Motor neuron (in vitro differentiated cells): ENCODE data around the gene ZNF484. TPM values are rescaled to one million over a fixed set of nuclear protein-coding genes. Genes with fewer than 3 reads are reported as not detected.
"Not testable (repeated sequence)": the region's sequence is repeated elsewhere in the genome, so short reads cannot be mapped to it uniquely, and the experiment has no call there.

ENCODE experiments used
- ATAC-seq, 8 experiments: fragments of 200-7000 bp; cut with Tn5 transposase; replicated peaks in 6 of 8; 2 replicates each; pipeline ENCODE4 v1.8.0; 2021; ENCODE audit warnings: mild to moderate bottlenecking in 8 of 8, moderate library complexity in 8 of 8
- H3K27ac ChIP-seq, 2 donors: fragments of 250-450 bp; sonication (Bioruptor Pico); 2 replicates each; pipeline ENCODE4 v1.9.0; 2021; ENCODE audit warnings: antibody characterized with exemption in 2 of 2, mild to moderate bottlenecking in 2 of 2, moderate library complexity in 1 of 2
- H3K4me1 ChIP-seq, 2 donors: fragments of 250-450 bp; sonication (Bioruptor Pico); replicated peaks in 1 of 2; 2 replicates each; pipeline ENCODE4 v1.6.1; 2021; ENCODE audit warnings: antibody characterized with exemption in 2 of 2, mild to moderate bottlenecking in 2 of 2, moderate library complexity in 1 of 2
- H3K4me3 ChIP-seq, 5 donors: fragments of 250-450 bp; sonication (Bioruptor Pico); 2 replicates each; pipeline ENCODE4 v1.9.0; 2021; ENCODE audit warnings: antibody characterized with exemption in 5 of 5, mild to moderate bottlenecking in 5 of 5, moderate library complexity in 4 of 5
- WGBS, 10 experiments: fragments of 450-650 bp; shearing (Covaris generic); methylation state at CpG; one replicate each; pipeline ENCODE4 v1.0.0; 2022; 5-methylcytosine and 5-hydroxymethylcytosine counted together
- in situ Hi-C, 9 experiments: fragments of 400-800 bp; cut with MboI; loops; one replicate each; pipeline ENCODE4 v1.15.0; 2021; ENCODE audit warnings: low sequenced_read_pairs in 9 of 9, low pct_unique_long_range_greater_than_20kb in 2 of 9; ENCODE audit not compliant: unreplicated experiment in 9 of 9
- total RNA-seq, 8 experiments: library from RNA; unstranded; fragments of 300-600 nt; gene quantifications; 2 replicates each; pipeline versions ENCODE4 v1.2.3 to v1.2.4, GENCODE V29; 2022

ZNF484 gene
- 10 to 100 TPM; 10.7 to 22.2 (median 17.5) TPM for total RNA-seq

DNA sequence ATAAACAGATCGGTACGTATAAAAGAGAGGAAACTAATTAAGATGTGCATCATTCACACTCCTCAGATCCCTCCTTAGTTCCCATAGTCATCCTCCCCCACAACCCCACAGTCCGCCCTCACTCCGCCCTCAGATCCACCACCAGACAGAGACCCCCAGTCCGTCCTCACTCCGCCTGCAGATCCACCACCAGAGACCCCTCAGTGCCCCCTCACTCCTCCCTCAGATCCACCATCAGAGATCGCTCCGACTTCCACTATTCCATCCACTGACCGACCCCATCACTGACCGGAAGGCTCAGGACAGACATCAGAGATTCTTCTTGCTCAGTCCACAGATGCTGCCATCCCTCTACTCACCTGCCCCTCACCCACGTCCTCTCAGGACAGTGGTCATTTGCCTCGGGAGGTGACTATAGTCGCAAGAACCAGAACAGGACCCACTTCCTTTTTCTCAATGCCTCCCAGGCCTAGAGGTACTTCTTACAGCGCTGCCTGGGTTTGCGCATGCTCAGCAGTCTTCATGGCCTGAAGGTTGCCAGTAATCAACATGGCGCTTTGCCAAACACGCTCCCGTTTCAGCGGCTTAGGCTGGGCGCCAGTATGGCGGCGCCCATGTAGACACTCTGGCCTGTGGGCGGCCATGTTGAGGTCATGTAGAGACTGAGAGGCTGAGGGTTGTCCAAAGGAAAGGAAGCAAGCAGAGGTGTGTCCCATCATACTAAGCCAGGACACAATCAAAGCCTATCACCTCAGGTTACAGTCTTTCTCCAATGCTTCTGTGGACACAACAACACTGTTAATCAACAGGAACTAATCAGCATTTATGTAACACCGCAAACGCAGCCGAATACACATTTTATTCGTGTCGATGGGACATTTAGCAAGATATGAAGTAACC, at the start of gene ZNF484:
TSS of gene ZNF484 (minus strand) at position 508 of the 900 bp plus-strand sequence. CDS start 3,009 bp downstream, outside the sequence.
- H3K4me1 ChIP-seq, result peaks cover 6 to 21% of the 10 kb centered on the region in 2 donors
- 0 to 94% (median 50%) methylated on average over 2 to 11 of the region's 28 CpGs for WGBS, 10 experiments
- peak within 1 kb of the TSS; percentile 82 to 96 for H3K27ac ChIP-seq
- ATAC-seq, result peak; percentile 89 to 99 (median 98)
- in situ Hi-C loops, result no loop called here
- H3K4me3 ChIP-seq, result peak within 1 kb of the TSS; percentile 54 to 95 (median 68)

DNA sequence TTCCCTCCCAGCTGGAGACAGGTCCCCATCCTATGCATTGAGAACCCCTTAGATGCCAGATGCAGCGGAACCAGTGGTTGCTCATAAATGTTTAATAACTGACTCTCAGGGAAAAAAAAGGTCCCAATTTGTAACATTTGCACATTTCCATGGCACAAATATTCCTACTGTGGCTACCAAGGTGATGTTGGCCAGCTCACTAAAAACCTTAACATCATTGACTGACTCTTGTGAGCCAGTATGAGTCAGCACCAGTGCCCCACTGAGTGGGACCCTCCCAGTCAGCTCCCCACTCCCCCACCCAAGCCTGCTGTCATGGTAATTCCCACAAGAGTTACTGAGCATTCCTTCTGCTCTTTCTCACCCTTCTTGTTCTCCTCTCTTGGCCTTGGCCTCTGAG, 42.6 kb upstream of the ZNF484 start:
- Histone ChIP-seq H3K4me1 (no peaks in the 10 kb centered on the region), H3K4me3 (no peak overlapping the region), H3K27ac (no peak overlapping the region)
- in situ Hi-C loops, result no loop called here
- peak in 2 of 8 experiments; percentile 42 to 73 for ATAC-seq
- WGBS, 10 experiments, result 86 to 100% (median 100%) methylated on average over 1 of the region's 1 CpG; no CpG with 5 or more reads in 7 of the 10 experiments

DNA sequence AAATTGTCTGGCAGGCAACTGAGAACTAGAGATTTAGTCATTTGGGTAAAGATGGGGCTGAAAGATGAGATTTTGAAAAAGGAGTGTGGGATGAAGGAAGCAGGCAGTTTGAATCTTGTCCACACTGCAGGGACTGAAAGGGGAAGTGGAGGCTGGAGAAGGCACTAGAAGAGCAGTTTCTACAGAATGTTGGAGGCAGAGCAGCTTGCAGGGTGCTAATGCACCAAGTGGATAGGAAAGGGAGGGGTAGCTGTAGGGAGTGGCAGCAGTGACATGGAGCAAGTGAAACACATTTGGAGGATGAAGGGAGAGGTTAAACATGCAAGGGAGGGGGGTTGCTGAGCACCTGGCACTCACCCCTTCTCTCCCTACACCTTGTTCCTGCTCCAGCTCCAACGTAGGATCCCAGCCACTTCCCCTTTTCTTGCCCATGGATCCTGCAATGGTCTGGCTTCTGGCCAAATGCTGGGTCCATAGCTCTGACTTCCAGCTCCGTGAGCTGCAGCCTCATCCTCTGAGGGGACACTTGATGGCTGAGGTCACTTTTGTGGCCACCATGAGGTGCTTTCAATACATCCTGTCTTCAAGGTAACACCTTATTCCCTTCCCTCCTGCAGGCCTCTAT, 39.5 kb upstream of the ZNF484 start:
- H3K27ac ChIP-seq, result no peak overlapping the region
- in situ Hi-C loops, result no loop called here
- no peak overlapping the region for H3K4me3 ChIP-seq
- WGBS, 10 experiments, result 0 to 70% (median 50%) methylated on average over 1 to 2 of the region's 2 CpGs; no CpG with 5 or more reads in 2 of the 10 experiments
- peaks cover 0 to 3% of the 10 kb centered on the region in 2 donors for H3K4me1 ChIP-seq
- ATAC-seq, result peak in 3 of 8 experiments; percentile 44 to 69 (median 55)

DNA sequence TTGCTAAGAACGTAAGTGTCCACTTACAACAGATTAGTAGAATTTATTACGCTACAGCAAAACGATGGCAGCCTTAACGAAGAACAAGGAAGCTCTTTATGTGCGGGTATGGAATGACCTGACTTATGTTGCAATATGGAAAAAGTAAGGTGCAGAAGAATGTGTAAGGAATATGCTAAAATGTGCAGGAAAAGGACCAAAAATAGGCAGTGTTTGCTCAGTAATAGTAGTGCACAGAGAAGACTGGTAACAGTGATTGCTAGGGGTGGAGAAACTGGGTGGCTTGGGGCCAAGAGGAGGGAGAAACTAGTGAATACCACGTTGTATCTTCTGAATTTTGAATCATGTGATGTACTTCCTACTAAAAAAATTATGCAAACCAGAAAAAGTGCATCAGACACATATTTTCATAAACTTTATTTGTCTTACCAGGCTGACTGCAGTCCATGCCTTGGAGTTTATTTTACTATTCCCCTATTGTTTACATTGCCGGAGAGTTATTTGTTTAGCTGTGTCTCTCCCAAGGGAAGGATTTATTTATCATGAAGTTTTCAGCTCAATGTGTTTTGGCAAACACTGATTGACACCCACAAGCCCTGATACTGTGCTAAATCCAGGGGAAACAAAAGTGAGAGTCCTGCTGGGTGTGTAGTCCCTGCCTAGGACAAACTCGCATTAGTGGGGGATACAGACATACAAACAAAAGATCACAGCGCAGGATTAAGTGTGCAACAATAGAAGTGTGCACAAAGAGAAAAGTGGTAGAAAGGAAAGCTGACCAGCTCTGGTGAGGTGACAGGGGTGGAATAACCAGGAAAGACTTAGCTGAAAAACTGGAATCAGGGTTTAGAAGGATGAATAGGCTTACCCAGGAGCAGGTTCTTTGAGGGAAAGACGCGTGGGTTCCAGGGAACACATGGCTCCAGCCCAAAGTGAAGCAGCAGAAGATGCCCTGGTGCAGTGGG, 34.0 kb upstream of the ZNF484 start:
- Histone ChIP-seq H3K27ac (no peak overlapping the region), H3K4me1 (peaks cover 0 to 10% of the 10 kb centered on the region in 2 donors), H3K4me3 (no peak overlapping the region)
- WGBS, 10 experiments, result 19 to 82% (median 48%) methylated on average over 2 to 9 of the region's 11 CpGs
- in situ Hi-C loops, result no loop called here
- ATAC-seq, result peak in 6 of 8 experiments; percentile 14 to 98 (median 92)

DNA sequence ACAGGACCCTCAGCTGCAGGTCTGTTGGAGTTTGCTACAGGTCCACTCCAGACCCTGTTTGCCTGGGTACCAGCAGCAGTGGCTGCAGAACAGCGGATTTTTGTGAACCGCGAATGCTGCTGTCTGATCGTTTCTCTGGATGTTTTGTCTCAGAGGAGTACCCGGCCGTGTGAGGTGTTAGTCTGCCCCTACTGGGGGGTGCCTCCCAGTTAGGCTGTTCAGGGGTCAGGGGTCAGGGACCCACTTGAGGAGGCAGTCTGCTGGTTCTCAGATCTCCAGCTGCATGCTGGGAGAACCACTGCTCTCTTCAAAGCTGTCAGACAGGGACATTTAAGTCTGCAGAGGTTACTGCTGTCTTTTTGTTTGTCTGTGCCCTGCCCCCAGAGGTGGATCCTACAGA, 27.3 kb upstream of the ZNF484 start:
- Histone ChIP-seq H3K27ac (peak overlapping the region in 1 of 2 donors; percentile 41), H3K4me1 (peaks cover 3 to 11% of the 10 kb centered on the region in 2 donors), H3K4me3 (peak overlapping the region in 1 of 5 donors; percentile 9)
- in situ Hi-C loops, ATAC-seq: not testable (repeated sequence)
- WGBS, 10 experiments, result no CpG with 5 or more reads among the region's 6 CpGs

DNA sequence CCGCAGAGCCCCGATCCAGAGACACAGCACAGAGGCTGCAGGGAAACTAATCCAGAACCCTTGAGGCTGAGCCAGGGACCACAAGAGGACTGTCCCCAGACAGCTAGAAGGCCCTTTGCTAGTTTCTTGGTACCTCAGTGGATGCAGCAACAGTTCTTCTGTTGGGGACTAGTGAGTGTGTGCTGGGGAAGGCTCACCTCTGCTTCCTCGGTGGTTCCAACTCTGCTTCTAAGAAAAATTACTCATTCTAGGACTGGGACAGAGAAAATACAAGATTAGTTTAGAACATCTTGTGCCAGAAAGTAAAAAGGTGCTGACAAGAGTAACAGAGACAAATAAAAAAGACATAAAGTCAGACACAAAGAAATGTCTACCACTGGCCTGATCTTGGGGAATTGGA, 19.5 kb upstream of the ZNF484 start:
- H3K27ac ChIP-seq, result no peak overlapping the region
- no peak for ATAC-seq
- in situ Hi-C loops, result no loop called here
- H3K4me3 ChIP-seq, result no peak overlapping the region
- no peaks in the 10 kb centered on the region for H3K4me1 ChIP-seq
- 100% methylated on average over 1 to 2 of the region's 3 CpGs; no CpG with 5 or more reads in 7 of the 10 experiments for WGBS, 10 experiments

DNA sequence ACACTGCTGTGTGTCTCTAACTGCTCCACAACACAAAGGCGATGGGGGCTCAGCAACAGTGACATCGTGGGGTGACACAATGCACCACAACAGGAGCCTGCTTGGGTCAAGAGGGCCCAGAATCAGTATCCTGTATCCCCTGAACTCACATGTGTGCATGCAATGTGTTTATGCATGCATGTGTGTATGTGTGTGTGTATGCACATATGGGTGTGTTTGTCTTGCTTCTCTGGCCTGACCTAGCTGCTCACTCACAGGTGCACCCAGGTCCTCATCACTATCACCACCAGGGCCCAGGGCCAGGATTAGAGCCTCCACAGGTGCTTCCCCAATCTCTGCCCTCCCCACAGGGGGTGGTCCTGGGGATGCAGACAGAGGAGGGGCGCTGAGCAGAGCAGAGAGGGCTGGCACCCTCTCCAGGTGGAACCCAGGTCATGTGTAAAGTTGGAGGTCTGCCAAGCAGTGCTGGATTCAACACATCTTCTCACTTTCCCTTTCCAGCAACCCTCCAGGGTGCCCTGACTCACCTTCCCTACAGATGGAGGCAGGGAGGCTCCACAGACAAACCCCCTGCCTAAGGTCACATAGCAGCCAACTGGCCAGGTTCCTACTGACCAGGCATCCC, 18.1 kb upstream of the ZNF484 start:
- ATAC-seq, result peak in 3 of 8 experiments; percentile 48 to 75 (median 63)
- WGBS, 10 experiments, result no CpG with 5 or more reads among the region's 3 CpGs
- H3K27ac ChIP-seq, result no peak overlapping the region

DNA sequence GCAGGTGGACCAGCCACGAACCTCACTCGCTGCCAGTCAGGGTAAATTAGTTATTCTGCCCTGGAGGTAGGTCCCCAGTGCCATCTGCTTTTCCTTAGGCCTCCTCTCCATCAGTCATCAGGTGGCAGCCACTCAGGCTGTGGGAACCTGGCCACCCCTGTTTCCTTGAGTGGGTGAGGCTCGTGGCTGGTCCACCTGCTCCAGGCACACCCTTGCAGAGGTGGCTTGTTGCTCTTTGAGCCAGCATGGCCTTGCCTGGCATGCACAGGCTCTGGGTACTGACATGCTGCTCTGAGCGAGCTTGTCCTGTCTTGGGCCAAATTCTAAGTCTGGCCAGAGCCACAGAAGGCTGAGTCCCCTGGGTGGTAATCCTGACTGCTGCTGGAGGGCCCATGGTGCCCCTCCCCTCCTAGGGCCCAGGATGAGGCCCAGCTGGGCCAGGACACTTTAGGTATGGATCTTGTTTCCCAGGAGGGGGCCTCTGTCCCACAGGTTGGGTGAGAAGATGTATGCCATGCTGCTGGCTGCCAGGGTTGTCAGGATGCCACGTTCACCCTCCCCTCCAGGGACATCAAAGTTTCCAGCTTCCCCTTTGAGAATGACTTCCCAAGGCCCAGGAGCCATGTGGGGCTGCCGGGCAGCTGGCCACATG, 17.0 kb upstream of the ZNF484 start:
- Histone ChIP-seq H3K4me1 (no peaks in the 10 kb centered on the region), H3K27ac (no peak overlapping the region), H3K4me3 (no peak overlapping the region)
- 38 to 80% (median 53%) methylated on average over 1 of the region's 6 CpGs; no CpG with 5 or more reads in 6 of the 10 experiments for WGBS, 10 experiments
- ATAC-seq, result no peak
- in situ Hi-C loops, result no loop called here

More for the DNA sequence above, 18.1 kb upstream of the ZNF484 start:
- in situ Hi-C loops, result no loop called here
- Histone ChIP-seq H3K4me3 (no peak overlapping the region), H3K4me1 (no peaks in the 10 kb centered on the region)

DNA sequence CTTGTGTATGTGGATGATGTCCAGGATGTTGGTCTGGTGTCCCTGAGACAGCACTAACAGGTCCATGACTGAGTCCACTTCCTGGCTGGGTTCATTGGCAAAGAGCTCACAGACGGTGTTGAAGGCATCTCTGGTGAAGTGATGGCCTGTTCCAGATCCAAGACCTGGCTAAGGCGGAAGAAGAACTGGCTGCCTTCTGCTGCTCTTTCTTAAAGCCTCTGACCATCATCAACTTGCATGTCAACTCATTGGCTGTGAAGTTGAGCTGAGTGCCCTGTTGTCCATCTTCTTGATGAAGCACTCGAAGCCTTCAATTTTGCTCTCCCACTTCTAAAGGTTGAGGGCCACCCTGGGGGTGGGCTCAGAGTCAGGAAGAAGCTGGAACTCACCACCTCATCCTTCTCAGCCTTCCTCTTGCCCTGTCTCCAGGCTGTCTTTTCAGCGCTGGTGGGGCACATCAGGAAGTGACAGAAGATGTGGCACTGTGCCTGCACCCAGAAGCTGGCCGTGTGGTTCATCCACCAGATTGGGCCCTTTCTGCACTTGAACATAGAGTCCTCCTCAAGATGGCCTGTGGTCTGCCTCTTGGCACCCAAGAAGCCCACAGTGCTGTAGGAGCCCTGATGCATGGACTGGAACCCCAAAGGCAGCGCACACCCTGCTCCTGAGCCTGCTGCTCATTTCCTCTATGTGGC, 16.2 kb upstream of the ZNF484 start:
- H3K4me3 ChIP-seq, ATAC-seq, H3K27ac ChIP-seq, in situ Hi-C loops, H3K4me1 ChIP-seq: not testable (repeated sequence)
- WGBS, 10 experiments, result 77 to 100% (median 92%) methylated on average over 1 to 3 of the region's 6 CpGs; no CpG with 5 or more reads in 5 of the 10 experiments

DNA sequence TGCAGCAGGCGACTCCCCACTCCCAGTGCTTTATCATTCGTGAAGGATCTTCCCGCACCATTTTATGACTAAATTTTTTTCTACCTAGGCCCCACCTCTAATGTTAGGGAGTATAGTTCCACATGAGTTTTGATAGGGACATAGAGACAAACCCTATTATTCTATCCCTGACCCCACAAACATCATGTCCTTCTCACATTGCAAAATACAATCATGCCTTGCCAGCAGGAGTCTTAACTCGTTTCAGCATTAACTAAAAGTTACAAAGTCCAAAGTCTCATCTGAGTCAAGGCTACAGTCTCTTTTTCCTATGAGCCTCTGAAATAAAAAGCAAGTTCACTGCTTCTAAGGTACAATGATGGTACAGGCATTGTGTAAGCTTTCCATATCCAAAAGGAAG, 14.4 kb upstream of the ZNF484 start:
- WGBS, 10 experiments, result 67 to 100% (median 86%) methylated on average over 1 to 3 of the region's 4 CpGs; no CpG with 5 or more reads in 7 of the 10 experiments
- in situ Hi-C loops, H3K4me3 ChIP-seq, H3K4me1 ChIP-seq, ATAC-seq, H3K27ac ChIP-seq: not testable (repeated sequence)

DNA sequence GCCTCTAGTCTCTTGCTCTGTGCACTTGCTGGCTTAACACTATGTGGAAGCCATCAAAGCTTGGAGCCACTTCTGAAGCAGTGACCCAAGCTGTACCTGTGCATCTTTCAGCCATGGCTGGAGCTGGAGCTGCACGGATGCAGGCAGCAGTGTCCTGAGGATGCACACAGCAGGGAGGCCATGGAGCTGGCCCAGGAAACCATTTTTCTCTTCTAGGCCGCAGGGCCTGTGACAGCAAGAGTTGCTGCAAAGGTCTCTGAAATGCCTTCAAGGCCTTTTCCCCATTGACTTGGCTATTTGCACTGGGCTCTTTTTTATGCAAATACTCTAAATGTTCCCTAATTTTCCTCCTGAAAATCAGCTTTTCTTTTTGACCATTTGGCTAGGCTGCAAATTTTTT, 12.9 kb upstream of the ZNF484 start:
- in situ Hi-C loops, result no loop called here
- ATAC-seq, result no peak
- H3K27ac ChIP-seq, result no peak overlapping the region
- H3K4me3 ChIP-seq, result no peak overlapping the region
- 0 to 100% (median 36%) methylated on average over 1 to 2 of the region's 2 CpGs; no CpG with 5 or more reads in 4 of the 10 experiments for WGBS, 10 experiments
- peaks cover 0 to 6% of the 10 kb centered on the region in 2 donors for H3K4me1 ChIP-seq
